Superior temporal gyrus (tissue), 1 donor: ENCODE results near the gene PDLIM5.

Experiments
- DNase-seq: peaks from one replicate; pipeline ENCODE4 v3.0.0-alpha.2; 2016; ENCODE audit errors: extremely low spot score

Gene PDLIM5

GRCh38 chr4:94559351-94559806 is 107.6 kb downstream of the PDLIM5 start:
- no peak for DNase-seq

GRCh38 chr4:94561249-94562024 is 109.7 kb downstream of the PDLIM5 start:
- DNase-seq = no peak

- no peak for DNase-seq
Observed at GRCh38 chr4:94562285-94562684, 110.5 kb downstream of the PDLIM5 start.

GRCh38 chr4:94564252-94564651 is 112.5 kb downstream of the PDLIM5 start:
- no peak for DNase-seq

GRCh38 chr4:94566420-94566819 is 114.7 kb downstream of the PDLIM5 start:
- no peak for DNase-seq

GRCh38 chr4:94567811-94568210 is 116.1 kb downstream of the PDLIM5 start:
- DNase-seq = no peak

- no peak for DNase-seq
Observed at GRCh38 chr4:94570558-94570957, 118.8 kb downstream of the PDLIM5 start.

- no peak for DNase-seq
Observed at GRCh38 chr4:94571298-94571697, 119.6 kb downstream of the PDLIM5 start.

- DNase-seq = no peak
Observed at GRCh38 chr4:94571715-94572114, 120.0 kb downstream of the PDLIM5 start.

- no peak for DNase-seq
Observed at GRCh38 chr4:94574050-94574449, 122.3 kb downstream of the PDLIM5 start.

- DNase-seq = no peak
Observed at GRCh38 chr4:94574616-94575015, 122.9 kb downstream of the PDLIM5 start.

- no peak for DNase-seq
Observed at GRCh38 chr4:94575652-94576051, 123.9 kb downstream of the PDLIM5 start.

GRCh38 chr4:94576210-94576609 is 124.5 kb downstream of the PDLIM5 start:
- no peak for DNase-seq

GRCh38 chr4:94577136-94577535 is 125.4 kb downstream of the PDLIM5 start:
- peak; percentile 83 for DNase-seq

- no peak for DNase-seq
Observed at GRCh38 chr4:94578195-94578594, 126.5 kb downstream of the PDLIM5 start.

- DNase-seq = no peak
Observed at GRCh38 chr4:94581766-94582165, 130.0 kb downstream of the PDLIM5 start.

- DNase-seq = no peak
Observed at GRCh38 chr4:94582517-94582916, 130.8 kb downstream of the PDLIM5 start.

GRCh38 chr4:94583914-94584641 is 132.3 kb downstream of the PDLIM5 start:
- DNase-seq = no peak

GRCh38 chr4:94588896-94589693 is 137.4 kb downstream of the PDLIM5 start:
- no peak for DNase-seq

GRCh38 chr4:94590493-94590892 is 138.8 kb downstream of the PDLIM5 start:
- DNase-seq = no peak

- no peak for DNase-seq
Observed at GRCh38 chr4:94591289-94591688, 139.5 kb downstream of the PDLIM5 start.

GRCh38 chr4:94595013-94595412 is 143.3 kb downstream of the PDLIM5 start:
- no peak for DNase-seq
